ENCODE data around the gene MAPKAP1. TPM values are rescaled to one million over a fixed set of nuclear protein-coding genes. Genes with fewer than 3 reads are reported as not detected.

The MAPKAP1 gene
- total and polyA plus RNA-seq, 9 of the 15 experiments (the other 6 are each of a cell fraction or from before 2014, with no cell fraction given): 2.6 to 82.1 (median 61.1) TPM

GRCh38 chr9:125746017-125746773 lies 39.2 kb upstream of the MAPKAP1 start (continued):
- TF ChIP-seq PKNOX1 (IDR thresholded peaks at IDR 0.05) (peak; percentile 72), NR2C2 (CRISPR knock-in tag; IDR thresholded peaks at IDR 0.05) (no peak), NR2C2 (tag; IDR thresholded peaks at IDR 0.05) (no peak), NFXL1 (CRISPR knock-in tag; IDR thresholded peaks at IDR 0.05) (no peak), RFX1 (IDR thresholded peaks at IDR 0.05) (peak; percentile 97), FOSL1 (tag; conservative IDR thresholded peaks at IDR 0.05) (no peak), ZNF263 (CRISPR knock-in tag; IDR thresholded peaks at IDR 0.05; ENCODE audit: borderline replicate concordance) (no peak), NR1H2 (CRISPR knock-in tag; IDR thresholded peaks at IDR 0.05) (no peak), ZNF518B (CRISPR knock-in tag; IDR thresholded peaks at IDR 0.05) (no peak), IRF2 (CRISPR knock-in tag; IDR thresholded peaks at IDR 0.05) (no peak)

All from K562 (cell line).